K562 (cell line): ENCODE measurements around the gene LRRK1.

Source experiments
- CTCF ChIP-seq, 3 experiments: IDR thresholded peaks in 2 of 3; conservative IDR thresholded peaks in 1 of 3; 2 replicates each; pipeline ENCODE4 v1.5.1; 2011 to 2012; ENCODE audit warnings: low read length in 3 of 3, mild to moderate bottlenecking in 3 of 3, control low read depth in 2 of 3, improper control_type of control experiment in 1 of 3, inconsistent platforms in 1 of 3, low read depth in 1 of 3, mixed read lengths in 1 of 3, moderate library complexity in 1 of 3; ENCODE audit not compliant: insufficient read depth in 2 of 3
- EZH2 ChIP-seq: IDR thresholded peaks from 2 replicates; pipeline ENCODE4 v1.6.1; 2012; ENCODE audit warnings: low read depth, mild to moderate bottlenecking, inconsistent platforms, low read length, borderline replicate concordance
- FOSL1 ChIP-seq: fragments of 200-800 bp; sonication (Bioruptor generic); conservative IDR thresholded peaks from 2 replicates; pipeline ENCODE4 v1.6.1; 2016; ENCODE audit warnings: missing genetic modification characterization, missing compliant biosample characterization
- GABPB2 ChIP-seq: fragments of 250-450 bp; sonication (Bioruptor Pico); conservative IDR thresholded peaks from 2 replicates; pipeline ENCODE4 v1.5.1; 2021; ENCODE audit warnings: mild to moderate bottlenecking
- MAFK ChIP-seq: IDR thresholded peaks from 2 replicates; pipeline ENCODE4 v1.6.1; 2011; ENCODE audit warnings: low read length, improper control_type of control experiment
- MXI1 ChIP-seq: IDR thresholded peaks from 2 replicates; pipeline ENCODE4 v1.6.1; 2011; ENCODE audit warnings: low read depth, mild to moderate bottlenecking, improper control_type of control experiment, low read length
- POLR2AphosphoS5 ChIP-seq: IDR thresholded peaks from 2 replicates; pipeline ENCODE4 v1.6.1; 2011; ENCODE audit warnings: mild to moderate bottlenecking, low read depth, low read length, moderate library complexity; ENCODE audit not compliant: control insufficient read depth, insufficient read depth
- RCOR1 ChIP-seq, 2 experiments: IDR thresholded peaks; 2 replicates each; pipeline ENCODE4 v1.6.1; 2012; ENCODE audit warnings: low read depth in 2 of 2, low read length in 2 of 2, borderline replicate concordance in 1 of 2, improper control_type of control experiment in 1 of 2
- TAF15 ChIP-seq: fragments of 200-400 bp; formaldehyde crosslinking; IDR thresholded peaks from 2 replicates; pipeline ENCODE4 v1.6.1; 2017; ENCODE audit warnings: mild to moderate bottlenecking, low read depth, low read length, moderate library complexity
- TF ChIP-seq, protein P1 (sequence below): fragments of 450-650 bp; IDR thresholded peaks from 2 replicates; pipeline ENCODE4 v1.6.1; 2016; ENCODE audit warnings: antibody characterized with exemption
- TF ChIP-seq, protein P2 (sequence below): sonication (generic); formaldehyde crosslinking; IDR thresholded peaks from 2 replicates; pipeline ENCODE4 v1.8.1; 2022; ENCODE audit warnings: missing genetic modification reagents

- TF ChIP-seq, protein P1, sequence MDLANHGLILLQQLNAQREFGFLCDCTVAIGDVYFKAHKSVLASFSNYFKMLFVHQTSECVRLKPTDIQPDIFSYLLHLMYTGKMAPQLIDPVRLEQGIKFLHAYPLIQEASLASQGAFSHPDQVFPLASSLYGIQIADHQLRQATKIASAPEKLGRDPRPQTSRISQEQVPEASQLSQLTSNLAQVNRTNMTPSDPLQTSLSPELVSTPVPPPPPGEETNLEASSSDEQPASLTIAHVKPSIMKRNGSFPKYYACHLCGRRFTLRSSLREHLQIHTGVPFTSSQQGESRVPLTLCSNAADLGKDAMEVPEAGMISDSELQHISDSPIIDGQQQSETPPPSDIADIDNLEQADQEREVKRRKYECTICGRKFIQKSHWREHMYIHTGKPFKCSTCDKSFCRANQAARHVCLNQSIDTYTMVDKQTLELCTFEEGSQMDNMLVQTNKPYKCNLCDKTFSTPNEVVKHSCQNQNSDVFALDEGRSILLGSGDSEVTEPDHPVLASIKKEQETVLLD, result no peak
- no peak for TF ChIP-seq CTCF (IDR thresholded peaks at IDR 0.05 in 2 of 3, conservative IDR thresholded peaks at IDR 0.05 in 1 of 3; ENCODE audit: insufficient read depth in 2 of 3, low read depth in 1 of 3, low read length in 3 of 3)
- no peak for TF ChIP-seq TAF15
- no peak for TF ChIP-seq EZH2
- no peak for TF ChIP-seq FOSL1 (tag)
- TF ChIP-seq MXI1, result no peak
- TF ChIP-seq POLR2AphosphoS5, result no peak
- TF ChIP-seq MAFK, result no peak
- no peak for TF ChIP-seq RCOR1 (IDR thresholded peaks at IDR 0.05; ENCODE audit: borderline replicate concordance in 1 of 2, low read depth in 2 of 2, low read length in 2 of 2)
- no peak for TF ChIP-seq GABPB2
- TF ChIP-seq, protein P2, sequence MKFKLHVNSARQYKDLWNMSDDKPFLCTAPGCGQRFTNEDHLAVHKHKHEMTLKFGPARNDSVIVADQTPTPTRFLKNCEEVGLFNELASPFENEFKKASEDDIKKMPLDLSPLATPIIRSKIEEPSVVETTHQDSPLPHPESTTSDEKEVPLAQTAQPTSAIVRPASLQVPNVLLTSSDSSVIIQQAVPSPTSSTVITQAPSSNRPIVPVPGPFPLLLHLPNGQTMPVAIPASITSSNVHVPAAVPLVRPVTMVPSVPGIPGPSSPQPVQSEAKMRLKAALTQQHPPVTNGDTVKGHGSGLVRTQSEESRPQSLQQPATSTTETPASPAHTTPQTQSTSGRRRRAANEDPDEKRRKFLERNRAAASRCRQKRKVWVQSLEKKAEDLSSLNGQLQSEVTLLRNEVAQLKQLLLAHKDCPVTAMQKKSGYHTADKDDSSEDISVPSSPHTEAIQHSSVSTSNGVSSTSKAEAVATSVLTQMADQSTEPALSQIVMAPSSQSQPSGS (CRISPR knock-in tag), result no peak
Observed at GRCh38 chr15:101055411-101055810, 136.3 kb downstream of the LRRK1 start.
